K562 (cell line): ENCODE results near the gene LOXL3. TPM values are rescaled to one million over a fixed set of nuclear protein-coding genes. Genes with fewer than 3 reads are reported as not detected.

Experiments
- CHD7 ChIP-seq: fragments of 200-600 bp; sonication (generic); IDR thresholded peaks from one replicate; pipeline ENCODE4 v1.6.1; 2012; ENCODE audit warnings: mild to moderate bottlenecking, low read depth, low read length, inconsistent platforms
- DPF2 ChIP-seq: fragments of 450-650 bp; IDR thresholded peaks from 2 replicates; pipeline ENCODE4 v1.6.1; 2016
- FOSL1 ChIP-seq: fragments of 200-800 bp; sonication (Bioruptor generic); conservative IDR thresholded peaks from 2 replicates; pipeline ENCODE4 v1.6.1; 2016; ENCODE audit warnings: missing genetic modification characterization, missing compliant biosample characterization
- FOXO4 ChIP-seq: fragments of 450-650 bp; formaldehyde crosslinking; IDR thresholded peaks from 2 replicates; pipeline ENCODE4 v1.4.0; 2020; ENCODE audit warnings: mild to moderate bottlenecking, moderate library complexity
- SIN3A ChIP-seq, 2 experiments: fragments of 150-350 bp in 1 of 2; IDR thresholded peaks; 2 replicates each; pipeline ENCODE4 v1.6.1; 2011 to 2016; ENCODE audit warnings: borderline replicate concordance in 2 of 2, low read depth in 2 of 2, low read length in 2 of 2, mild to moderate bottlenecking in 2 of 2, moderate library complexity in 2 of 2; ENCODE audit not compliant: control insufficient read depth in 1 of 2
- ZNF12 ChIP-seq: sonication (generic); formaldehyde crosslinking; IDR thresholded peaks from 2 replicates; pipeline ENCODE4 v1.4.0; 2020; ENCODE audit warnings: mild to moderate bottlenecking, missing genetic modification reagents
- ZNF253 ChIP-seq: fragments of 250-450 bp; sonication (Bioruptor Pico); conservative IDR thresholded peaks from 2 replicates; pipeline ENCODE4 v1.6.1; 2021; ENCODE audit warnings: mild to moderate bottlenecking
- ZNF324 ChIP-seq: fragments of 250-450 bp; sonication (Bioruptor Pico); IDR thresholded peaks from 2 replicates; pipeline ENCODE4 v1.4.0; 2020; ENCODE audit warnings: mild to moderate bottlenecking
- ZNF354B ChIP-seq: fragments of 250-450 bp; sonication (Bioruptor Pico); IDR thresholded peaks from 2 replicates; pipeline ENCODE4 v1.4.0; 2020
- ZNF766 ChIP-seq: fragments of 200-800 bp; sonication (Bioruptor generic); conservative IDR thresholded peaks from 2 replicates; pipeline ENCODE4 v1.6.1; 2016; ENCODE audit warnings: missing genetic modification characterization, missing compliant biosample characterization
- polyA plus RNA-seq, 8 experiments: library from polyadenylated mRNA; depleted of rRNA in 4 of 8; stranded (reverse) in 5 of 8; unstranded in 3 of 8; fragments of >200 nt; fragmentation: Nextera tagmentation in 2 of 8; fragmentation: Illumina TruSeq in 1 of 8; extraction: Ambion mirVana in 2 of 8; extraction: Trizol in 1 of 8; gene quantifications; 2 replicates each; pipeline versions ENCODE4 v1.2.1 to v1.2.3, GENCODE V29; 2011 to 2014; ENCODE audit warnings: inconsistent platforms in 1 of 8, missing spikeins in 1 of 8
- total RNA-seq, 7 experiments: library from RNA; depleted of rRNA in 6 of 7; stranded (reverse); fragments of >200 nt in 6 of 7; fragmentation: Illumina TruSeq in 2 of 7; extraction: Trizol in 2 of 7; gene quantifications; 2 replicates each; pipeline versions ENCODE4 v1.2.1 to v1.2.3, GENCODE V29; 2011 to 2021; ENCODE audit warnings: low replicate concordance in 1 of 7
- TF ChIP-seq, protein P1 (sequence below), 2 experiments: fragments of 450-650 bp; conservative IDR thresholded peaks; 2 replicates each; pipeline ENCODE4 v1.6.1; 2017; ENCODE audit warnings: mild to moderate bottlenecking in 2 of 2, moderate library complexity in 2 of 2

LOXL3 gene
- total and polyA plus RNA-seq, 9 of the 15 experiments (the other 6 are each of a cell fraction or from before 2014, with no cell fraction given): 0.22 to 0.99 (median 0.31) TPM

DNA sequence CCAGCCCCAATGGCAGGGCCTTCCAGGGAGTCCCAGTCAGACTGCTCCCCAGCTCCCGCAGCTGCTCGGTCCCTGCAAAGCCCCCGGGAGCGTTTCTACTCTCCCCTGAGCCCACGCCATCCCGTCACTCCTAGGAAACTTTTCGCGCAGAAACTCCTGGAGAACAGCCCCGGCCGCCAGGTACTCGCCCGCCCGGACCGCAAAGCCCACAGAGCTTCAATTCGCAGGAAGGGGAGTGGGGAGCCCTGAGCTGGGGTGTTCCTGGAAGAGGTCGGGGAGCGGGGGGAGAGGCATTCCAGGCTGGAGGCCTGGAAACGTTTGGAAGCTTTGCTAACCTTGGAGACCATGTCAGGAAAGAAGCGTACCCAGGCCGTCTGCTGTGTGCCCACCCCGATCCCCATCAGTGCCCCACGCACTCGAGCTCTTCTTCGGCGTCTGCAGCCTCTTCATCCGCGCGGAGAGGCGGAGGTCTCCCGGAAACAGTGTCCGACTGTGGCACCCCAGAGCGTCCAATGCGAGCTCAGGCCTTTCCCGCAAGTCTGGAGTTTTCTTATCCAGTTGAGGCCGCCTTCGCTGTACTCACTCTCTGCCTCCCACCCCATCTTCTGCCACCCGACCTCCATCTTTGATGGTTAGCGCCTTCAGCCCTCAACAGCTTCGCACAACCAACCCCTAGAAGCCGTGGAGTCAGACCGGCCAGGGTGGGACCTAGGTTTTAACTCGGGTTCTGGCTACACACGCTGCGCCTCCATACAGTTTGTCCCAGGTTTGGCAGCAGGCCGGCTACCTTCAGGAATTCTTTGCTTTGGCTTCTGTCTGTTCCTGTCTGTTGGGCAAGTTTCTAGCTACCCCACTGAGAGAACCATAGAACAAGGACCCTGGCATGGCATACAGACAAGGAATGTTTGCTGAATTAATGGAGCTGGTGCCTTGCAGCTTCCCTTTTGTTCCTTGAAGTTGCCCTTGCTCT is 50.0 kb downstream of the LOXL3 start (continued):
- TF ChIP-seq, protein P1, sequence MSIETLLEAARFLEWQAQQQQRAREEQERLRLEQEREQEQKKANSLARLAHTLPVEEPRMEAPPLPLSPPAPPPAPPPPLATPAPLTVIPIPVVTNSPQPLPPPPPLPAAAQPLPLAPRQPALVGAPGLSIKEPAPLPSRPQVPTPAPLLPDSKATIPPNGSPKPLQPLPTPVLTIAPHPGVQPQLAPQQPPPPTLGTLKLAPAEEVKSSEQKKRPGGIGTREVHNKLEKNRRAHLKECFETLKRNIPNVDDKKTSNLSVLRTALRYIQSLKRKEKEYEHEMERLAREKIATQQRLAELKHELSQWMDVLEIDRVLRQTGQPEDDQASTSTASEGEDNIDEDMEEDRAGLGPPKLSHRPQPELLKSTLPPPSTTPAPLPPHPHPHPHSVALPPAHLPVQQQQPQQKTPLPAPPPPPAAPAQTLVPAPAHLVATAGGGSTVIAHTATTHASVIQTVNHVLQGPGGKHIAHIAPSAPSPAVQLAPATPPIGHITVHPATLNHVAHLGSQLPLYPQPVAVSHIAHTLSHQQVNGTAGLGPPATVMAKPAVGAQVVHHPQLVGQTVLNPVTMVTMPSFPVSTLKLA (conservative IDR thresholded peaks at IDR 0.05): 0 out of 4 replicates have a peak, but pooled peaks of 1 of the 2 experiments have one; percentile 4
- peak in 1 of 2 experiments; percentile 19; a peak in 1 of 4 replicates for TF ChIP-seq SIN3A (IDR thresholded peaks at IDR 0.05; ENCODE audit: borderline replicate concordance in 2 of 2, control insufficient read depth in 1 of 2, low read depth in 2 of 2, low read length in 2 of 2)
- no peak for TF ChIP-seq CHD7
- TF ChIP-seq ZNF354B (CRISPR knock-in tag): no peak
- TF ChIP-seq ZNF324 (CRISPR knock-in tag): 0 out of 2 replicates have a peak, but pooled peaks have one; percentile 37
- TF ChIP-seq ZNF766: 0 out of 2 replicates have a peak, but pooled peaks have one; percentile 48
- no peak; the same call in none of the 2 replicates for TF ChIP-seq DPF2
- no peak for TF ChIP-seq ZNF253 (CRISPR knock-in tag)
- 0 out of 2 replicates have a peak, but pooled peaks have one; percentile 5 for TF ChIP-seq FOXO4
- TF ChIP-seq ZNF12 (CRISPR knock-in tag): peak; percentile 5; the same call in 1 of the 2 replicates
- peak; percentile 87 for TF ChIP-seq FOSL1 (tag)
